Measurements from ENCODE around the gene ZNF462. TPM values are rescaled to one million over a fixed set of nuclear protein-coding genes. Genes with fewer than 3 reads are reported as not detected.

Gene ZNF462
- polyA plus RNA-seq, 3 donors = not detected

DNA sequence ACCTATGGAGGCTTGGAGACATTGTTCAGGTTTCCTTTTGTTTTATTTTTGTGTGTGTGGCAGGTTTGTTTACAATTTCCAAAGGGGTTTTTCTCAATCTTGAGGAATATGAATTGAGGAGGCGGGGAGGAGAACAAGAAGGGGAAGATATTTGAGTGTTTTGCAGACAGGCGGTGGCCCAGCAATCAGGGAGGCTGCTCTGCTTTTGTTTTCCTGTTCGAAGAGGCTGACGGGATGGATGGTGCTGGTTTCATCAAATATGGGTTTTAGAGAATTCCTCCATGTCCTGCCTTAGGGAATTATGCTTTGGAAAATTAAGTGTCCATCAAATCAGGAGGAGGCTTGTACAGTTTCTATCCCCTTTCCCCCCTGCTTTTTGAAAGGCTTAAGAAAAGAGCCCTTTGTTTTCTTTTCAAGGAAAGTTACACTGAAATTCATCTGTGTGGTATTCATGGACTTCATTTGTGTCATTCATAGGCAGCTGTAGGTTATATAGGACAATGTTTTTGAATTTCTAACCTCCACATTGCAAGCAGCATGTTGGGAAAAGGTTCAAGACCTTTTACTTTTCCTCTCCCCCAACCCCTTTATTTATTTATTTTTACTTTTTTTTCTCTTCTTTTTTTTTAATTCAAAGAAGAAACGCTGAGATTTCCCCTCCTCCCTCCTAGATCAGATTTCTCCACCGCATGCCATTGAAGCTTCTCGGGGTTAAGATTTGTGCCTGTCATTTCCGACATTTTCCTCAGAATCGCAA, 107.4 kb downstream of the ZNF462 start:
- intact Hi-C loops (cut with micrococcal nuclease) = no loop called here

DNA sequence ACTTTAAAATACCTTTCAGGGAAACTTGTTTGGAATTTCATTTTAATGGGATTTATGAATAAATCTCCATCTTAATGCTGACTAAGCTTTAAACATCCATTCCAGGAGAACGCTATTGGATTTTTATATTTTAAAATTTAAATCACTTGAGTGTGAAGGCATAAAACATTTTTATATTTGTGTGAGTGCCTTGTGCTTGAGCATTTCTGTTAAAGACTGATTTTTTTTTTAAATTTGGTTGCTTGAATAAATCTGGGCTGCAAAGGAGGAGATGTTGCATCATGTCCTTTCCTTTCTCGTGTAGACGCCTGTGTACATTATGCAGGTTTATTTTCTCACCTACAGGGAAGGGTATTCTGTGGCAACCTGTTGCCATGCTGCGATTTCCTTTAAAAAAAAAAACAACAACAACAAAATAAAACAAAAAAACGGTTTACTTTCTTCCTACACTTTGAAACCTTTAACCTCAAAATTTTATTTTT, 108.1 kb downstream of the ZNF462 start:
- Histone ChIP-seq H3K79me2 (ENCODE audit: insufficient read depth, low read length) (no peaks in the 10 kb centered on the region), H3K36me3 (replicated peaks in 1 of 2; ENCODE audit: control insufficient read depth in 1 of 2, insufficient read depth in 2 of 2, low read length in 2 of 2) (no peaks in the 10 kb centered on the region), H3K9ac (ENCODE audit: insufficient read depth, low read length, poor library complexity, severe bottlenecking) (no peak overlapping the region), H3K4me2 (replicated peaks; ENCODE audit: extremely low read depth, low read length, poor library complexity, severe bottlenecking) (no peak overlapping the region), H3K27ac (ENCODE audit: low read depth in 1 of 2, low read length in 2 of 2) (no peak overlapping the region), H2AFZ (ENCODE audit: insufficient read depth, low read depth, low read length, poor library complexity, severe bottlenecking) (no peak overlapping the region), H3K4me1 (ENCODE audit: control insufficient read depth in 1 of 2, insufficient read depth in 2 of 2, low read length in 2 of 2) (no peaks in the 10 kb centered on the region), H3K9me3 (replicated peaks in 1 of 2; ENCODE audit: control insufficient read depth in 1 of 2, insufficient read depth in 1 of 2, low read length in 2 of 2) (no peaks in the 10 kb centered on the region), H3K27me3 (ENCODE audit: control insufficient read depth in 2 of 2, insufficient read depth in 2 of 2, low read length in 2 of 2) (no peaks in the 10 kb centered on the region), H3K4me3 (replicated peaks in 1 of 3; ENCODE audit: low read depth in 2 of 3, low read length in 3 of 3) (no peak overlapping the region), H4K20me1 (ENCODE audit: insufficient read depth, low read length) (no peaks in the 10 kb centered on the region)
- WGBS (ENCODE audit: insufficient coverage) = no CpG with 5 or more reads among the region's 5 CpGs
- peaks cover 0 to 2% (median 1%) of the 10 kb centered on the region in 7 donors for H3K9me3 Mint-ChIP-seq
- no peak overlapping the region for H3K27ac Mint-ChIP-seq
- intact Hi-C loops (cut with micrococcal nuclease) = no loop called here
- no peaks in the 10 kb centered on the region for H3K4me1 Mint-ChIP-seq
- no peak for DNase-seq
- H3K4me3 Mint-ChIP-seq = no peak overlapping the region
- no peaks in the 10 kb centered on the region for H3K36me3 Mint-ChIP-seq
- TF ChIP-seq, protein P1, sequence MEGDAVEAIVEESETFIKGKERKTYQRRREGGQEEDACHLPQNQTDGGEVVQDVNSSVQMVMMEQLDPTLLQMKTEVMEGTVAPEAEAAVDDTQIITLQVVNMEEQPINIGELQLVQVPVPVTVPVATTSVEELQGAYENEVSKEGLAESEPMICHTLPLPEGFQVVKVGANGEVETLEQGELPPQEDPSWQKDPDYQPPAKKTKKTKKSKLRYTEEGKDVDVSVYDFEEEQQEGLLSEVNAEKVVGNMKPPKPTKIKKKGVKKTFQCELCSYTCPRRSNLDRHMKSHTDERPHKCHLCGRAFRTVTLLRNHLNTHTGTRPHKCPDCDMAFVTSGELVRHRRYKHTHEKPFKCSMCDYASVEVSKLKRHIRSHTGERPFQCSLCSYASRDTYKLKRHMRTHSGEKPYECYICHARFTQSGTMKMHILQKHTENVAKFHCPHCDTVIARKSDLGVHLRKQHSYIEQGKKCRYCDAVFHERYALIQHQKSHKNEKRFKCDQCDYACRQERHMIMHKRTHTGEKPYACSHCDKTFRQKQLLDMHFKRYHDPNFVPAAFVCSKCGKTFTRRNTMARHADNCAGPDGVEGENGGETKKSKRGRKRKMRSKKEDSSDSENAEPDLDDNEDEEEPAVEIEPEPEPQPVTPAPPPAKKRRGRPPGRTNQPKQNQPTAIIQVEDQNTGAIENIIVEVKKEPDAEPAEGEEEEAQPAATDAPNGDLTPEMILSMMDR (IDR thresholded peaks at IDR 0.05) = no peak
- H3K27me3 Mint-ChIP-seq (ENCODE audit: low read depth in 3 of 3) = peaks cover 0 to 2% (median 0%) of the 10 kb centered on the region in 3 donors

More for the DNA sequence above, 107.4 kb downstream of the ZNF462 start:
- Histone ChIP-seq H3K4me2 (replicated peaks; ENCODE audit: extremely low read depth, low read length, poor library complexity, severe bottlenecking) (no peak overlapping the region), H3K9ac (ENCODE audit: insufficient read depth, low read length, poor library complexity, severe bottlenecking) (no peak overlapping the region), H4K20me1 (ENCODE audit: insufficient read depth, low read length) (no peaks in the 10 kb centered on the region), H3K4me1 (ENCODE audit: control insufficient read depth in 1 of 2, insufficient read depth in 2 of 2, low read length in 2 of 2) (no peaks in the 10 kb centered on the region), H3K36me3 (replicated peaks in 1 of 2; ENCODE audit: control insufficient read depth in 1 of 2, insufficient read depth in 2 of 2, low read length in 2 of 2) (no peaks in the 10 kb centered on the region), H3K27ac (ENCODE audit: low read depth in 1 of 2, low read length in 2 of 2) (no peak overlapping the region), H3K79me2 (ENCODE audit: insufficient read depth, low read length) (no peaks in the 10 kb centered on the region), H2AFZ (ENCODE audit: insufficient read depth, low read depth, low read length, poor library complexity, severe bottlenecking) (no peak overlapping the region), H3K9me3 (replicated peaks in 1 of 2; ENCODE audit: control insufficient read depth in 1 of 2, insufficient read depth in 1 of 2, low read length in 2 of 2) (no peaks in the 10 kb centered on the region), H3K4me3 (replicated peaks in 1 of 3; ENCODE audit: low read depth in 2 of 3, low read length in 3 of 3) (no peak overlapping the region), H3K27me3 (ENCODE audit: control insufficient read depth in 2 of 2, insufficient read depth in 2 of 2, low read length in 2 of 2) (no peaks in the 10 kb centered on the region)
- Mint-ChIP-seq H3K36me3 (no peaks in the 10 kb centered on the region), H3K4me1 (no peaks in the 10 kb centered on the region), H3K27me3 (ENCODE audit: low read depth in 3 of 3) (peaks cover 0 to 2% (median 0%) of the 10 kb centered on the region in 3 donors), H3K27ac (no peak overlapping the region), H3K9me3 (peaks cover 0 to 2% (median 1%) of the 10 kb centered on the region in 7 donors), H3K4me3 (no peak overlapping the region)
- WGBS (ENCODE audit: insufficient coverage) = 94% methylated on average over 3 of the region's 9 CpGs
- DNase-seq = no peak
- TF ChIP-seq, protein P1 (IDR thresholded peaks at IDR 0.05) = no peak
